Transverse colon (tissue), 4 donors: Measurements from ENCODE around the gene PRDM1. TPM values are rescaled to one million over a fixed set of nuclear protein-coding genes. Genes with fewer than 3 reads are reported as not detected.
"Not testable (repeated sequence)": the region's sequence is repeated elsewhere in the genome, so short reads cannot be mapped to it uniquely, and the experiment has no call there.

ENCODE experiments used
- DNase-seq: peaks from one replicate; pipeline ENCODE4 v3.0.0-alpha.2; 2019
- H3K27ac ChIP-seq, 4 donors: fragments of 200-600 bp; sonication (generic); 2 replicates each; pipeline ENCODE4 v1.5.1; 2016 to 2018; ENCODE audit warnings: inconsistent platforms in 4 of 4
- H3K27me3 ChIP-seq: fragments of 200-600 bp; sonication (generic); 2 replicates; pipeline ENCODE4 v1.5.1; 2017; ENCODE audit warnings: inconsistent platforms
- H3K36me3 ChIP-seq, 4 donors: fragments of 200-600 bp; sonication (generic); 2 replicates each; pipeline ENCODE4 v1.5.1; 2017 to 2019; ENCODE audit warnings: inconsistent platforms in 4 of 4
- H3K4me1 ChIP-seq, 4 donors: fragments of 200-600 bp; sonication (generic); 2 replicates each; pipeline ENCODE4 v1.5.1; 2017 to 2020; ENCODE audit warnings: inconsistent platforms in 4 of 4
- H3K4me3 ChIP-seq, 4 donors: fragments of 200-600 bp; sonication (generic); 1 replicate in 1 of 4; 2 replicates in 3 of 4; pipeline versions ENCODE4 v1.5.1 to v1.6.1; 2017 to 2019; ENCODE audit warnings: inconsistent platforms in 4 of 4
- H3K9me3 ChIP-seq, 2 donors: fragments of 200-600 bp; sonication (generic); 2 replicates each; pipeline ENCODE4 v1.5.1; 2017 to 2019; ENCODE audit warnings: inconsistent platforms in 2 of 2
- EP300 ChIP-seq: sonication (generic); formaldehyde crosslinking; IDR thresholded peaks from one replicate; pipeline ENCODE4 v1.6.1; 2017; ENCODE audit warnings: antibody characterized with exemption, low read depth
- POLR2A ChIP-seq: fragments of 450-650 bp; IDR thresholded peaks from one replicate; pipeline ENCODE4 v1.6.1; 2016; ENCODE audit warnings: antibody characterized with exemption, mild to moderate bottlenecking, moderate library complexity
- POLR2AphosphoS5 ChIP-seq, 3 donors: sonication (generic); formaldehyde crosslinking; IDR thresholded peaks; one replicate each; pipeline ENCODE4 v1.6.1; 2016; ENCODE audit warnings: antibody characterized with exemption in 3 of 3
- WGBS, 2 donors: methylation state at CpG; one replicate each; pipeline ENCODE4 v1.1.5; 2018; ENCODE audit warnings: low coverage in 1 of 2; 5-methylcytosine and 5-hydroxymethylcytosine counted together
- in situ Hi-C, 4 donors: fragments of 200-750 bp; cut with MboI; loops; one replicate each; pipeline versions ENCODE4 v1.15.0 to v1.15.1; 2017; ENCODE audit warnings: low sequenced_read_pairs in 3 of 4, low pct_ligation_motif_present in 1 of 4, low pct_unique_long_range_greater_than_20kb in 1 of 4
- intact Hi-C: fragments of 100-400 bp; cut with DNase I; formaldehyde crosslinking; loops from one replicate; pipeline ENCODE4 v1.15.1; 2023; ENCODE audit warnings: low total_unique reads
- total RNA-seq, 4 donors: library from RNA; depleted of rRNA; stranded (reverse); fragments of >200 nt; gene quantifications; one replicate each; pipeline ENCODE4 v1.1.0, GENCODE V29; 2016
- TF ChIP-seq, protein P1 (sequence below), 5 experiments: fragments of 200-600 bp in 3 of 5; fragments of 450-650 bp in 2 of 5; sonication (generic) in 3 of 5; IDR thresholded peaks; 1 replicate in 2 of 5; 2 replicates in 3 of 5; pipeline ENCODE4 v1.5.1; 2016 to 2017; ENCODE audit warnings: antibody characterized with exemption in 5 of 5, inconsistent platforms in 3 of 5, mild to moderate bottlenecking in 2 of 5, moderate library complexity in 1 of 5

PRDM1 gene
- total RNA-seq, 4 donors from 2014 or later, result 2.4 to 32.4 (median 18.6) TPM

GRCh38 chr6:106145741-106146227, 59.6 kb downstream of the PRDM1 start:
- in situ Hi-C loops (no loop called here), intact Hi-C loops (no loop called here)
- Histone ChIP-seq H3K4me1 (no peaks in the 10 kb centered on the region), H3K36me3 (no peaks in the 10 kb centered on the region), H3K27ac (peak overlapping the region in 1 of 4 donors; percentile 41), H3K4me3 (no peak overlapping the region), H3K27me3 (no peaks in the 10 kb centered on the region), H3K9me3 (no peaks in the 10 kb centered on the region)
- no peak for TF ChIP-seq POLR2A
- TF ChIP-seq, protein P1, sequence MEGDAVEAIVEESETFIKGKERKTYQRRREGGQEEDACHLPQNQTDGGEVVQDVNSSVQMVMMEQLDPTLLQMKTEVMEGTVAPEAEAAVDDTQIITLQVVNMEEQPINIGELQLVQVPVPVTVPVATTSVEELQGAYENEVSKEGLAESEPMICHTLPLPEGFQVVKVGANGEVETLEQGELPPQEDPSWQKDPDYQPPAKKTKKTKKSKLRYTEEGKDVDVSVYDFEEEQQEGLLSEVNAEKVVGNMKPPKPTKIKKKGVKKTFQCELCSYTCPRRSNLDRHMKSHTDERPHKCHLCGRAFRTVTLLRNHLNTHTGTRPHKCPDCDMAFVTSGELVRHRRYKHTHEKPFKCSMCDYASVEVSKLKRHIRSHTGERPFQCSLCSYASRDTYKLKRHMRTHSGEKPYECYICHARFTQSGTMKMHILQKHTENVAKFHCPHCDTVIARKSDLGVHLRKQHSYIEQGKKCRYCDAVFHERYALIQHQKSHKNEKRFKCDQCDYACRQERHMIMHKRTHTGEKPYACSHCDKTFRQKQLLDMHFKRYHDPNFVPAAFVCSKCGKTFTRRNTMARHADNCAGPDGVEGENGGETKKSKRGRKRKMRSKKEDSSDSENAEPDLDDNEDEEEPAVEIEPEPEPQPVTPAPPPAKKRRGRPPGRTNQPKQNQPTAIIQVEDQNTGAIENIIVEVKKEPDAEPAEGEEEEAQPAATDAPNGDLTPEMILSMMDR (IDR thresholded peaks at IDR 0.05), result no peak
- no peak for TF ChIP-seq POLR2AphosphoS5 (IDR thresholded peaks at IDR 0.05)
- DNase-seq, result no peak
- 56 to 62% methylated on average over 4 to 7 of the region's 7 CpGs for WGBS, 2 donors

GRCh38 chr6:106146852-106147351, 60.8 kb downstream of the PRDM1 start:
- 82% methylated on average over 2 of the region's 2 CpGs; no CpG with 5 or more reads in 1 of the 2 donors for WGBS, 2 donors
- DNase-seq, result no peak
- intact Hi-C loops, result no loop called here

GRCh38 chr6:106147476-106147875, 61.3 kb downstream of the PRDM1 start:
- in situ Hi-C loops, result no loop called here
- WGBS, 2 donors, result 33 to 74% methylated on average over 1 of the region's 2 CpGs
- Histone ChIP-seq H3K36me3 (no peaks in the 10 kb centered on the region), H3K9me3 (no peaks in the 10 kb centered on the region), H3K27me3 (no peaks in the 10 kb centered on the region), H3K4me1 (no peaks in the 10 kb centered on the region), H3K4me3 (no peak overlapping the region), H3K27ac (no peak overlapping the region)
- intact Hi-C loops, result no loop called here
- DNase-seq, result no peak
- TF ChIP-seq POLR2A, result no peak
- no peak for TF ChIP-seq EP300
- no peak for TF ChIP-seq POLR2AphosphoS5 (IDR thresholded peaks at IDR 0.05)
- TF ChIP-seq, protein P1 (IDR thresholded peaks at IDR 0.05), result no peak

More at GRCh38 chr6:106146852-106147351, 60.8 kb downstream of the PRDM1 start:
- Histone ChIP-seq H3K27me3 (no peaks in the 10 kb centered on the region), H3K36me3 (no peaks in the 10 kb centered on the region), H3K9me3 (no peaks in the 10 kb centered on the region), H3K27ac (no peak overlapping the region), H3K4me1 (no peaks in the 10 kb centered on the region), H3K4me3 (no peak overlapping the region)
- in situ Hi-C loops, result no loop called here
- TF ChIP-seq POLR2A, result no peak
- no peak for TF ChIP-seq EP300
- TF ChIP-seq, protein P1 (IDR thresholded peaks at IDR 0.05), result no peak
- no peak for TF ChIP-seq POLR2AphosphoS5 (IDR thresholded peaks at IDR 0.05)

DNA sequence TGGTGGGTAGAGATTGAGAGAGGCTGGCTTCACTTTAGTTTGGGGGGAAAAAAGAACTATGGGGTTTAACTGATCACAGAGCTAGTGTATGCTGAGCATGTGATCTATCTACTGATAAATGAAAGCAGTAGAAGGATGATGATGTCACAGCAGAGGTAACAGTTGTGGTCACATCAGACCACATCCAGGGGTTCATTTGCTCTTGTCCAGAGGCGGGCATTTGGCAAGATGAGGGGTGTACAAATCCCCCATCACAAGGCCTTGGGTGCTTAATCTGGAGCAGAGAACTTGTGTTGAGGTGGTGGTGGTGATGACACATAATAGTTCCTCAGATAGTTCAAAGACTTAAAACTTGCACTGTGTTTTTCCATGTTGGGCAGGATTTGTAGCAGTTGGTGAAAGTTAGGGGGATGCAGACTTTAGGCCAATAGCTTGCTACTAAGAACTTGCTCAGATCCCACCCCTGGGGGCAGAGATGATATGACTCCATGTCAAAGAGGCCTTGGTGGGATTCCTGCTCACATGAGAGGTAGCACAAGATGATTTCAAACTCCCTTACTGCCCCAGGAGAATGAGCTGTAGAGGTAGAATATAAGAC, 63.4 kb downstream of the PRDM1 start:
- in situ Hi-C loops (no loop called here), intact Hi-C loops (no loop called here)
- Histone ChIP-seq H3K27me3 (no peaks in the 10 kb centered on the region), H3K9me3 (no peaks in the 10 kb centered on the region), H3K4me1 (no peaks in the 10 kb centered on the region), H3K36me3 (no peaks in the 10 kb centered on the region), H3K4me3 (no peak overlapping the region), H3K27ac (no peak overlapping the region)
- WGBS, 2 donors, result 92 to 100% methylated on average over 1 of the region's 1 CpG
- no peak for TF ChIP-seq POLR2AphosphoS5 (IDR thresholded peaks at IDR 0.05)
- no peak for TF ChIP-seq EP300
- no peak for TF ChIP-seq POLR2A
- TF ChIP-seq, protein P1 (IDR thresholded peaks at IDR 0.05), result no peak
- DNase-seq, result no peak

DNA sequence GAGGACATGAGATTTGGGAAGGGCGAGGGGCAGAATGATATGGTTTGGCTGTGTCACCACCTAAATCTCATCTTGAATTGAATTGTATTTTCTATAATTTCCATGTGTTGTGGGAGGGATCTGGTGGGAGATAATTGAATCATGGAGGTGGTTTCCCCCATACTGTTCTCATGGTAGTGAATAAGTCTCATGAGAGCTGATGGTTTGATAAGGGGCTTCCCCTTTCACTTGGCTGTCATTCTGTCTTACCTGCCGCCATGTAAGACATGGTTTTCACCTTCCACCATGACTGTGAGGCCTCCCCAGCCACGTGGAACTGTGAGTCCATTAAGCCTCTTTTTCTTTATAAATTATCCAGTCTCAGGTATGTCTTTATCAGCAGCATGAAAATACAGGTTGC, 66.3 kb downstream of the PRDM1 start:
- in situ Hi-C loops, DNase-seq, H3K27me3 ChIP-seq, H3K27ac ChIP-seq, H3K9me3 ChIP-seq, intact Hi-C loops, H3K36me3 ChIP-seq, H3K4me1 ChIP-seq, H3K4me3 ChIP-seq: not testable (repeated sequence)
- WGBS, 2 donors, result 50 to 82% methylated on average over 1 to 3 of the region's 3 CpGs
